ENCODE data around the gene C1orf21.

C1orf21 gene

GRCh38 chr1:184520336-184520735, 133.5 kb downstream of the C1orf21 start:
- DNase-seq, result no peak

- DNase-seq, result no peak
Measured at GRCh38 chr1:184524248-184524647, 137.4 kb downstream of the C1orf21 start.

GRCh38 chr1:184527402-184527801, 140.6 kb downstream of the C1orf21 start:
- DNase-seq, result no peak

GRCh38 chr1:184530226-184530625, 143.4 kb downstream of the C1orf21 start:
- DNase-seq, result no peak

GRCh38 chr1:184531296-184531695, 144.5 kb downstream of the C1orf21 start:
- no peak for DNase-seq

GRCh38 chr1:184532199-184532598, 145.4 kb downstream of the C1orf21 start:
- DNase-seq, result no peak

GRCh38 chr1:184533049-184533448, 146.2 kb downstream of the C1orf21 start:
- DNase-seq, result no peak

- DNase-seq, result no peak
Measured at GRCh38 chr1:184533915-184534314, 147.1 kb downstream of the C1orf21 start.

GRCh38 chr1:184534690-184535089, 147.9 kb downstream of the C1orf21 start:
- DNase-seq, result no peak

GRCh38 chr1:184535191-184535970, 148.6 kb downstream of the C1orf21 start:
- no peak for DNase-seq

- DNase-seq, result no peak
Measured at GRCh38 chr1:184536246-184536985, 149.6 kb downstream of the C1orf21 start.

GRCh38 chr1:184539580-184539979, 152.8 kb downstream of the C1orf21 start:
- DNase-seq, result no peak

- no peak for DNase-seq
Measured at GRCh38 chr1:184541537-184542152, 154.8 kb downstream of the C1orf21 start.

GRCh38 chr1:184542291-184542690, 155.5 kb downstream of the C1orf21 start:
- DNase-seq, result no peak

- DNase-seq, result no peak
Measured at GRCh38 chr1:184545601-184546000, 158.8 kb downstream of the C1orf21 start.

GRCh38 chr1:184552446-184552845, 165.6 kb downstream of the C1orf21 start:
- no peak for DNase-seq

- no peak for DNase-seq
Measured at GRCh38 chr1:184553845-184554244, 167.0 kb downstream of the C1orf21 start.

- no peak for DNase-seq
Measured at GRCh38 chr1:184555665-184556641, 169.1 kb downstream of the C1orf21 start.

- DNase-seq, result no peak
Measured at GRCh38 chr1:184556665-184557064, 169.8 kb downstream of the C1orf21 start.

- DNase-seq, result no peak
Measured at GRCh38 chr1:184557423-184558347, 170.9 kb downstream of the C1orf21 start.

GRCh38 chr1:184558691-184559090, 171.9 kb downstream of the C1orf21 start:
- no peak for DNase-seq

Measured in CD4-positive, alpha-beta T cell treated with Interleukin-6 for 4 hours (primary cell).